Endodermal cell (in vitro differentiated cells): Measurements from ENCODE around the gene MYH7B. TPM values are rescaled to one million over a fixed set of nuclear protein-coding genes. Genes with fewer than 3 reads are reported as not detected.

Source experiments
- DNase-seq: peaks from one replicate; pipeline ENCODE4 v3.0.0-alpha.2; 2017
- H3K27ac ChIP-seq: 2 replicates; pipeline ENCODE4 v1.5.1; 2013; ENCODE audit warnings: mild to moderate bottlenecking, low read depth, low read length, moderate library complexity
- H3K27me3 ChIP-seq: 2 replicates; pipeline ENCODE4 v1.6.1; 2013; ENCODE audit warnings: mild to moderate bottlenecking, low read length, moderate library complexity; ENCODE audit not compliant: insufficient read depth, control insufficient read depth, poor library complexity, severe bottlenecking
- H3K36me3 ChIP-seq: 2 replicates; pipeline ENCODE4 v1.7.0; 2013; ENCODE audit warnings: mild to moderate bottlenecking, low read length, moderate library complexity; ENCODE audit not compliant: control insufficient read depth, insufficient read depth
- H3K4me1 ChIP-seq: one replicate; pipeline ENCODE4 v1.7.0; 2013; ENCODE audit warnings: low read length; ENCODE audit not compliant: control insufficient read depth, insufficient read depth
- H3K4me3 ChIP-seq: 2 replicates; pipeline ENCODE4 v1.5.1; 2013; ENCODE audit warnings: mild to moderate bottlenecking, low read length, moderate library complexity
- H3K9ac ChIP-seq: 2 replicates; pipeline ENCODE4 v1.6.1; 2013; ENCODE audit warnings: mild to moderate bottlenecking, low read length, moderate library complexity; ENCODE audit not compliant: poor library complexity, severe bottlenecking; ENCODE audit errors: extremely low read depth
- H3K9me3 ChIP-seq: 2 replicates; pipeline ENCODE4 v1.6.1; 2013; ENCODE audit warnings: mild to moderate bottlenecking, low read length, moderate library complexity; ENCODE audit not compliant: control insufficient read depth
- H3K27ac Mint-ChIP-seq: 2 replicates; pipeline ENCODE4 v1.8.0; 2020; ENCODE audit warnings: mixed read lengths
- H3K27me3 Mint-ChIP-seq: 2 replicates; pipeline ENCODE4 v1.8.0; 2021; ENCODE audit warnings: mild to moderate bottlenecking, mixed read lengths; ENCODE audit not compliant: insufficient read depth
- H3K36me3 Mint-ChIP-seq: 2 replicates; pipeline ENCODE4 v1.8.0; 2020; ENCODE audit warnings: low read depth, mixed read lengths
- H3K4me1 Mint-ChIP-seq: 2 replicates; pipeline ENCODE4 v1.8.0; 2020; ENCODE audit warnings: mixed read lengths
- H3K4me3 Mint-ChIP-seq: 2 replicates; pipeline ENCODE4 v1.8.0; 2020; ENCODE audit warnings: mild to moderate bottlenecking, moderate library complexity, mixed read lengths
- H3K9me3 Mint-ChIP-seq: 2 replicates; pipeline ENCODE4 v1.8.0; 2020; ENCODE audit warnings: mild to moderate bottlenecking, mixed read lengths
- WGBS, 2 experiments: methylation state at CpG; one replicate each; pipeline versions ENCODE4 v1.1.5 to v1.1.7; 2013; ENCODE audit warnings: missing lambda C conversion rate in 2 of 2, mixed read lengths in 1 of 2; ENCODE audit not compliant: insufficient coverage in 1 of 2, insufficient read length in 1 of 2; 5-methylcytosine and 5-hydroxymethylcytosine counted together
- total RNA-seq, 2 donors: library from RNA; stranded (reverse); fragmentation: NEBNext Ultra II Directional in 1 of 2; extraction: Animal tissue kit (Norgen Biotek cat#: 25700) in 1 of 2; gene quantifications; 2 replicates in 1 of 2; 3 replicates in 1 of 2; pipeline ENCODE4 v1.2.1, GENCODE V29; 2021
- TF ChIP-seq, protein P1 (sequence below): fragments of 200-600 bp; sonication (generic); conservative IDR thresholded peaks from 2 replicates; pipeline ENCODE4 v1.5.0; 2021; ENCODE audit warnings: antibody characterized with exemption, mild to moderate bottlenecking

MYH7B gene
- total RNA-seq, 2 donors from 2014 or later = 0.37 to 0.49 TPM

- Mint-ChIP-seq H3K4me3 (no peak overlapping the region), H3K4me1 (peaks cover 5% of the 10 kb centered on the region), H3K9me3 (no peaks in the 10 kb centered on the region), H3K27me3 (no peaks in the 10 kb centered on the region), H3K36me3 (peaks cover 66% of the 10 kb centered on the region), H3K27ac (no peak overlapping the region)
- Histone ChIP-seq H3K27me3 (no peaks in the 10 kb centered on the region), H3K36me3 (peaks cover 43% of the 10 kb centered on the region), H3K4me1 (no peaks in the 10 kb centered on the region), H3K9me3 (no peaks in the 10 kb centered on the region), H3K4me3 (no peak overlapping the region), H3K9ac (no peak overlapping the region), H3K27ac (no peak overlapping the region)
- TF ChIP-seq, protein P1, sequence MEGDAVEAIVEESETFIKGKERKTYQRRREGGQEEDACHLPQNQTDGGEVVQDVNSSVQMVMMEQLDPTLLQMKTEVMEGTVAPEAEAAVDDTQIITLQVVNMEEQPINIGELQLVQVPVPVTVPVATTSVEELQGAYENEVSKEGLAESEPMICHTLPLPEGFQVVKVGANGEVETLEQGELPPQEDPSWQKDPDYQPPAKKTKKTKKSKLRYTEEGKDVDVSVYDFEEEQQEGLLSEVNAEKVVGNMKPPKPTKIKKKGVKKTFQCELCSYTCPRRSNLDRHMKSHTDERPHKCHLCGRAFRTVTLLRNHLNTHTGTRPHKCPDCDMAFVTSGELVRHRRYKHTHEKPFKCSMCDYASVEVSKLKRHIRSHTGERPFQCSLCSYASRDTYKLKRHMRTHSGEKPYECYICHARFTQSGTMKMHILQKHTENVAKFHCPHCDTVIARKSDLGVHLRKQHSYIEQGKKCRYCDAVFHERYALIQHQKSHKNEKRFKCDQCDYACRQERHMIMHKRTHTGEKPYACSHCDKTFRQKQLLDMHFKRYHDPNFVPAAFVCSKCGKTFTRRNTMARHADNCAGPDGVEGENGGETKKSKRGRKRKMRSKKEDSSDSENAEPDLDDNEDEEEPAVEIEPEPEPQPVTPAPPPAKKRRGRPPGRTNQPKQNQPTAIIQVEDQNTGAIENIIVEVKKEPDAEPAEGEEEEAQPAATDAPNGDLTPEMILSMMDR = no peak
- 93 to 95% methylated on average over 22 to 25 of the region's 25 CpGs for WGBS, 2 experiments
- DNase-seq = no peak
Measured at GRCh38 chr20:34999021-34999451, 43.4 kb downstream of the MYH7B start.

DNA sequence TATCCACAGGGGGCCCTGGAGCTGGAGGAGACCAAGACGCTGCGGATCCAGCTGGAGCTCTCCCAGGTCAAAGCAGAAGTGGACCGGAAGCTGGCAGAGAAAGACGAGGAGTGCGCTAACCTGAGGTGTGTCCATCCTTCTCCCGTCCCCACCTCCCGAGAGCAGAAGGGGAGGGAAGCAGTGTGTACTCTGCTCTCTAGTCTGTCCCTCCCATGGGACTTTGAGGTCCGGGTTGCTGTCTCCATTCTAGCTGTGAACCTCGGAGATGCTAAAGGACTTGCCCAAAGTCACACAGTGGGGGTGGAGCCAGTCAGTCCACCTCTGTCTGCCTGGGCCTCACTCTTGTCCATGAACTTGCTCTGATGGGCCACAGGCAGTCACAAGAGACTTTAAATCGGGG is 44.1 kb downstream of the MYH7B start:
- H3K27me3 Mint-ChIP-seq = no peaks in the 10 kb centered on the region
- no peak overlapping the region for H3K4me3 Mint-ChIP-seq
- DNase-seq = no peak
- H3K9me3 Mint-ChIP-seq = no peaks in the 10 kb centered on the region
- TF ChIP-seq, protein P1 = no peak
- Histone ChIP-seq H3K9me3 (no peaks in the 10 kb centered on the region), H3K27me3 (no peaks in the 10 kb centered on the region), H3K27ac (no peak overlapping the region), H3K4me3 (no peak overlapping the region), H3K4me1 (no peaks in the 10 kb centered on the region), H3K9ac (no peak overlapping the region), H3K36me3 (peaks cover 48% of the 10 kb centered on the region)
- 91 to 94% methylated on average over 8 to 10 of the region's 10 CpGs for WGBS, 2 experiments
- peak overlapping the region; percentile 48 for H3K27ac Mint-ChIP-seq
- H3K4me1 Mint-ChIP-seq = peaks cover 5% of the 10 kb centered on the region
- peaks cover 74% of the 10 kb centered on the region for H3K36me3 Mint-ChIP-seq

DNA sequence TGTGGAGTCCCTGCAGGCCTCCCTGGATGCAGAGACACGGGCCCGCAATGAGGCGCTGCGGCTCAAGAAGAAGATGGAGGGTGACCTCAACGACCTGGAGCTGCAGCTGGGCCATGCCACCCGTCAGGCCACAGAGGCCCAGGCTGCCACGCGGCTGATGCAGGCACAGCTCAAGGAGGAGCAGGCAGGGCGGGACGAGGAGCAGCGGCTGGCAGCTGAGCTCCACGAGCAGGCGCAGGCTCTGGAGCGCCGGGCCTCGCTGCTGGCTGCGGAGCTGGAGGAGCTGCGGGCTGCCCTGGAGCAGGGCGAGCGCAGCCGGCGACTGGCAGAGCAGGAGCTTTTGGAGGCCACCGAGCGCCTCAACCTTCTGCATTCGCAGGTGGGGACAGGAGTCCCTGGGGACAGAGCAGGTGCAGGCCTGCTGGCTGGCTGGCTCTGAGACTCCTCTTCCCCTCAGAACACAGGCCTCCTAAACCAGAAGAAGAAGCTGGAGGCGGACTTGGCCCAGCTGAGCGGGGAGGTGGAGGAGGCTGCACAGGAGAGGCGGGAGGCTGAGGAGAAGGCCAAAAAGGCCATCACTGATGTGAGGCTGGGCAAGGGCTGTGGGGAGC is 44.7 kb downstream of the MYH7B start:
- no peaks in the 10 kb centered on the region for H3K9me3 Mint-ChIP-seq
- 96% methylated on average over 24 to 28 of the region's 28 CpGs for WGBS, 2 experiments
- Histone ChIP-seq H3K4me3 (no peak overlapping the region), H3K27ac (no peak overlapping the region), H3K9me3 (no peaks in the 10 kb centered on the region), H3K9ac (no peak overlapping the region), H3K4me1 (no peaks in the 10 kb centered on the region), H3K27me3 (no peaks in the 10 kb centered on the region), H3K36me3 (peaks cover 54% of the 10 kb centered on the region)
- no peak for DNase-seq
- H3K36me3 Mint-ChIP-seq = peaks cover 76% of the 10 kb centered on the region
- H3K27ac Mint-ChIP-seq = peak overlapping the region; percentile 48
- H3K27me3 Mint-ChIP-seq = no peaks in the 10 kb centered on the region
- no peak overlapping the region for H3K4me3 Mint-ChIP-seq
- peaks cover 5% of the 10 kb centered on the region for H3K4me1 Mint-ChIP-seq
- TF ChIP-seq, protein P1 = no peak
